ENCODE data around the gene QRICH1.

Gene QRICH1

DNA sequence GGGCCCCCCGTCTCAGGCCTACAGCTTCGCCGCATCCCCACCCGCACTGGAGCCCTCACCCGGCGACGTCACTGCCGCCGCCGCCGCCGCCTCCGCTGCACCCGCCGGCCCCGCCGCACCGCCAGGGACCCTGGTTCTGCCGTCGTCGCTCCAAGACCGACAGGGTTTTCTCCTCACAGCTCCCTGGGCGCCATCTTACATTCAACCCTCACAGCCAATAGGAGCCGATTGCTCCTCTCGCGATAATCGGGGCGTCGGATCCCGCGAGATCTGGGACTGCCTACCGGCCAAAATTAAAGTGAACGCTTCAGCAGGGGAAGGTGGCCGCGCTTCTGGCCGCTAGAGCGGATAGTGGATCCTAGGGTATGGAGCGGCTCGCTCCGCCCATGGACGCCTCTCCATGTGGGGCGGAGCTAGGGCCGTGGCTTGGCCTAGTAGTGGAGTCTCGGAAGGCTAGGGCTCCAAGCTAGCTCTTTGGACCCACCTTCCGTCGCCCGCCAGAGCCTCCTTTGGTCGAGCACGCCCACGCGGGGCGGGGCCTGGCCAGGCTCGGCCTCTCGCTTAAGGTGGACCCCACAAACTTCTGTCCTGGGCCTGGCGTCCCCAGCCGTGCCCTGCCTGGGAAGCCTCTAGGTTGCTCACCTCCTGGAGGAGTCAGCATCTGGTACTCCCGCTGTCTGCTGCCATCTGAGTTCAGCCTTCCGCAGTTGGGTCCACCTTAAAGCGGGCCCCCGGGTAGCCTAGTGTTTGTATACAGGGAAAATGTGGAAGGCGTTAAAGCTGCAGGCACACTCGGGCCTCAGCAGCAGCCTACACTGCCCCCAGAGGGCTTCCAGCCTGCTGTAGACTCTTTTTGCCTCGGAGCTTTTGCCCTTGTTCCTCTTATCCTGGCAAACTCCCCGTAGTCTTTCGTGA, at the start of gene QRICH1:
QRICH1 (minus strand) TSS at position 219 of the 915 bp plus-strand sequence. CDS start 17,054 bp downstream, outside the sequence.
- peak; percentile 92 for DNase-seq (ENCODE audit: low read depth)

DNA sequence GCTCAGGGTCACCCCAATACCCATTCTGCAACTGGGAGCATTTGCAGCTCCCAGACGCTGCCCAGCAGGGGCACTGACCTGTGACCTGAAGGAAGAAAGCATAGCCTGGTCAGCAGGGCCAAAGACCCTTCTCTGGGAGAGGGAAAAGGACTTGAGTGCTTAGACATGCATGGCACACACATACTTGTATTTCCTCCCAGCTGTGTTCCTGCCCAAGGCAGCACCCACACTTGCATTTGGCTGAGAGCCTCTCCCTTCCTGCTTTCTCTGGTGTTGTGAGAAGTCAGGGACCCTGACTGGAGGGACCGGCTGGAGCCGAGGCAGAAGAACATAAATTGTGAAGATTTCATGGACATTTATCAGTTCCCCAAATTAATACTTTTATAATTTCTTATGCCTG, 46.2 kb upstream of the QRICH1 start:
- no peak for DNase-seq (ENCODE audit: low read depth)

DNA sequence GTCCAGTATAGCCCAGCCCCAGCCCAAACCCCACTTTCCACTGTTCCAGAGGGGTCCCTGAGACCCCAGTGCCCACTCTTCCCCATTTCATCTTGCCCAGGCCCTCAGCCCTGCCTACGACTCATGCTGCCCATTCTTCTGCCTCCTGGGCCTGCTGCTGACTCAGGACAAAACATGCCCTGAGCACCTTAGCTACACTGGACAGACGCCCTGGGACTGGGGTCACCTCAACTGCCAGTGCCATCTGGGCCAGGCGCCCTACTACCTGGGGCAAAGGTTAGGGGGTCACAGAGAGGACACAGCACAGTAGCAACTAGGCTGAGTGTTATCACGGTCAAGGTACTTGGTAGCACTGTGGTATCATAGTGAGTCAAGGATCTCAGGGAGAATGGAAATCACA, 41.6 kb upstream of the QRICH1 start:
- DNase-seq (ENCODE audit: low read depth) = no peak

DNA sequence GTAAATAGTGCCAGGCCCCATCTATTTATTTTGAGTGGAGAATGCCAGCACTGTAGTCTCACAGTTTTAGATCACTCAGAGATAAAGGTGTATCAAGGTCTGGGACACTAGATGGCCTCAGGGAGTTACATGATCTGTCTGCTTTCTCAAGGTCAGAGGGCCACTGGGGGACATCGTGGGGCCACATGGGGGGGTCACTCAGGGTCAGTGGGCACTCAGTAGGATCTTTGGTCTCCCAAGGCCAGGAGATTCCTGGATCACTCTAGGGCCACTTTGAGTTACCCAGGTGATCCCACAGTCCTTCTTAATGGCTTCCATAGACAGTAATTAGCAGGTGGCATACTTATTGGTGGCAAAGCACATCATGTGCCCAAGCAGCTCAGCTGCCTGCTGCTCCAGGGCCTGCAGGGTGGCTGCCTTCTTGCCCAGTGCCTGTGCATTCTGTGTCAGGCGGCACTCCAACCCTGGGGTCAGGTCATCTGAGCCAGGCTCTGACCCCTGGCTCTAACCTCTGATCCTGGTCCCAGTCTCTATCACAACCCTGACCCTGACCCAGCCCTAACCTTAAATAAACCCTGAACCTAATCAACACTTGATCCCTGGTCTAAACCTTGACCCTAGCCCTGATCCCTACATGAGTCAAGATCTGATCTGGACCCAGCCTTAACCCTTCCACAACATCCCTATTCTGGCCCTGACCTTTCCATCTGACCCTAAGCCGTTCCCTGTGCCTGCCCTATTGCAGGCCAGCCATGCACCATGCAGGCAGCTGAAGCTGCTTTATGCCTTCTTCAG, 40.8 kb upstream of the QRICH1 start:
- no peak for DNase-seq (ENCODE audit: low read depth)

DNA sequence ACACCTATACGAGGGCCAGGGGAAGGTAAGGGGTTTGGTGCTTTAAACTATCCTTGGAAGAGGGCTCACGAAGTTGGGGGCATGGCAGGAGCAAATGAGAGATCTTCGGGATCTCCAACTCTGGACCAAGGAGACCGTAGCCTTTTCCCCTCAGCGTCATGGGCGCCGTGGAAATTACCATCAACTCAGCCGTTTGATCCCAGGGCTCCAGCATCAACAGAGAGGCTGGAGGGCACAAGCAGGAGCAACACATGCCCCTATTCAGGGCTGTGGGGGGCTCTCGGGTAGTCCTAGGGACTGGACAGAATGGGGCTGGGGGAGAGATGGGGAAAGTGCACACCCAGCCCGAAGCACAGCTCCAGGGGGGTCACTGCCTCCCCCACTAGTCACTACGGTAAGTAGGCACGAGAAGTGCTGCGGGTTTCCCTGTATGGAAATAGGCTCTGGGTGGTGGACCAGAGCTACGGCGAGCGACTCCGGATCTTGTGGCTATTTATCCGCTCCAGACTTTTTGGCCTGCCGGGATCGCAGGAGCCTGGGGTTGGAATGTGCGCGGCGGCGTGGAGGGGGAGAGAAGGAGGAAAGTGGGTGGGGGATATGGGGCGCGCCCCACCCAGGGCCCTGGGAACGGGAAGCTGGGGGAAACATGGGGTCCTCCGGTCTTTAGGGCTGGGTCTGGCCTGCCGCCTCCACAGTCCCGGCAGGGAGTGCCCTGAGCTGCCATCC, 39.5 kb upstream of the QRICH1 start:
- DNase-seq (ENCODE audit: low read depth) = no peak

- no peak for DNase-seq (ENCODE audit: low read depth)
Measured at GRCh38 chr3:49132437-49133225, 38.8 kb upstream of the QRICH1 start, which contains the start of gene LAMB2. LAMB2 (minus strand) TSS chr3:49133050; CDS start chr3:49132867, 183 bp downstream.

DNA sequence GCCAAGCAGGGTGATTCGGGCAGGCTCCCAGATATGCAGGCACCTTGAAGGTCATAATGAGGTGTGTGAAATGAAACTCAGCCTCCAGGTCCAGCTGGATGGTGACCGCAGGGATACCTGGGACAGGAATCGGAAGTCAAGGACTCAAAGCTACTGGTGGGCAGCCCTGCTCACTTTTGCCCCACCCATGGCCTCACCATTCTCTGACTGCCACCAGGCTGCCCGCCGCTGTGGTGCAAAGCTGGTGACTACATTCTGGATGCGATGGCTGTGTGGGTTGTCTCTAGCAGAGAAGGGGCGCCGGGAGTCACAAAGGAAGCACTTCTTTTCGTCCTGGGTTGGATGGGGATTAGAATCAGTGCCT, 38.2 kb upstream of the QRICH1 start:
- DNase-seq (ENCODE audit: low read depth) = no peak

DNA sequence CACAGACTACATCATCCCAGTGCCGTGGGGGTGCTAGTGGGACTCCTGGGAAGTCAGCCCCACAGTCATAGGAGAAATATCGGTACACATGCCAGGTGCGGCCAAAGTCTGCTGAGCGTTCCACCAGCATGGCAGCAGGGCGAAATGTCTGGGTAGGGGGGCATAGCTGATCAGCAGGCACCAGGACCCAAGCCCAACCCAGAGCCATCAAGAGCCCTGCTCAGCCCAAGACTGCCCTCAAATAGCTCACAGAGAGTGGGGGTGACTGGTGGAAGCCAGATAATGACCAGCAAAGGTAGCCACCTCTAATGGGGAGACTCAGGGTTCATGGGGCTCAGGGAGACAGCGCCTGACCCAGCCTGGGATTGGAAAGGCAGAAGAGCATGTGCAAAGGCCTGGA, 37.7 kb upstream of the QRICH1 start:
- DNase-seq (ENCODE audit: low read depth) = no peak

- no peak for DNase-seq (ENCODE audit: low read depth)
Measured at GRCh38 chr3:49131040-49131439, 37.2 kb upstream of the QRICH1 start.

DNA sequence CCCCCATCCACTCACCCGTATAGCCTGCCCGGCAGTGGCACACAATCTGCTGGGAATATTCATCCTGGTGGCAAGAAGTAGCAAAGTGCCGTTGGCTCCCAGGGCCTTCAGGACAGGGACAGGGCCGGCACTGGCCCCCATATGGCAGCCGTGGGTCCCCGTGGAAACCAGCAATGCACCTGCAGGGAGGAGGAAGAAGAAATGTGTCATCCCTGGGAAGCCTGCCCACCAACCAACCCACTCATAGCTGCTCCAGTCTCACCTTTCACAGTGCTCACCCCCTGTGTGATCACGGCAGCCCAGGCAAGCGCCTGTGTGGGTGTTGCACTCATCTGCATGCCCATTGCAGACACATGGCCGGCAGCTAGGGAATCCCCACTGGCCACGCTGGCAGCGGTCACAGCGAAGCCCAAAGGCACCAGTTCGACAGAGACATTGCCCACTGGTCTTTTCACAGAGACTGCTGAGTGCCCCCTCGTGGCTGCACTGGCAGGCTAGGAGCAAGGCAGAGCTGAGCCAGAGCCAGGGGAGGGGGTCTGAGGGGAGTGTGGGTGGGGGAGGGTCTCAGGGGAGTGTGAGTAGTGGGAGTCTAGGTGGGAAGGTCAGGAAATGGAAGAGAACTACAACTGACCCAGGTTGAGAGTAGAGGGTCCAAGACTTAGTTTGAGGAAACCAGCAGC, 31.3 kb upstream of the QRICH1 start:
- no peak for DNase-seq (ENCODE audit: low read depth)

- DNase-seq (ENCODE audit: low read depth) = no peak
Measured at GRCh38 chr3:49124203-49124602, 30.3 kb upstream of the QRICH1 start.

DNA sequence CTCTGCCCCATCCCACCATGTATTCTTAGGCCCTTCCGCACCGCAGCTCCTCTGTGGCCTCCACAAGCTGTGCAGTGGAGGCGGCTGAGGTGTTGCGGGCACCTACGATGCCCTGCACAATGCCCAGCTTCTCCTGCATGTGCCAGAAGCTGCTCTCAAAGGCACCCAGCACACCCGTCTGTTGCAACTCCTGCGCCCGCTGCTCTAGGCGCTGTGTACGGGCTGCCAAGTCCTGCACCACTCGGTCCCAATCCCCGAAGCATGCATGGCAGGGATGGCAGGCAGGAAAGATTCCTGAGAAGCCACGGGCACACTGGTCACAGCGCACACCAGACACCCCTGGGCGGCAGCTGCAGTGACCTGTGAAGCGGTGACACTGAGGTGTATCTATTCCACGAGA, 29.8 kb upstream of the QRICH1 start:
- DNase-seq (ENCODE audit: low read depth) = no peak

DNA sequence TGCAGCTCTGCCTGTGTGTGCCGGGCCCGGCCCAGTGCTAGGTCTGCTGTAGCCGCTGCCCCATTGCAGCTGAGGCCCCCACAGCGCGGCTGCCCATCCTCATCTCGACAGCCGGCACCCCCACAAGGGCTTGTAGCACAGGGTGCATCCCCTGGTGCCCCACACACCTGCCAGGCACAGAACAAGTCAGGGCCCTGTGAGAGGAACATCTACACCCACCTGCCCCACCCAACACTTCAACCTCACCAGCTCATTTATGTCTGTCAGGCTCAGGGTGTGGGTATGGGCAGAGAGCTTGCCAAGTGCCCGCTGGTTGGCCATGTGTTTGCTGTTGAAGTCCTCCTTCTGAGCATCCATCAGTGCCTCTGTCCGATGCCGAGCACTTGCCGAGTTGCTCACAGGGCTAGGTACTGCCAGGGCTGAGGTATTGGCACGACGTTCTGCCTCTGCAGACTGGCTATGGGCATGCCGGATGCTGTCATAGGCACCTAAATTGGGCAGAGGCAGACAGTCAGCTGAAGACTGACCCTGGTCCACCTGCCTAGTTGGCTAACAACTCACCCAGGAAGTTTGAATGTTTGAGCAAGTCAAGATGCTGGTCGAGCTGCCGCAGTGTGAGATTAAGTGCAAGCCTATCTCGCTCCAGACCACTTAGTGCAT, 29.1 kb upstream of the QRICH1 start:
- DNase-seq (ENCODE audit: low read depth) = no peak

DNA sequence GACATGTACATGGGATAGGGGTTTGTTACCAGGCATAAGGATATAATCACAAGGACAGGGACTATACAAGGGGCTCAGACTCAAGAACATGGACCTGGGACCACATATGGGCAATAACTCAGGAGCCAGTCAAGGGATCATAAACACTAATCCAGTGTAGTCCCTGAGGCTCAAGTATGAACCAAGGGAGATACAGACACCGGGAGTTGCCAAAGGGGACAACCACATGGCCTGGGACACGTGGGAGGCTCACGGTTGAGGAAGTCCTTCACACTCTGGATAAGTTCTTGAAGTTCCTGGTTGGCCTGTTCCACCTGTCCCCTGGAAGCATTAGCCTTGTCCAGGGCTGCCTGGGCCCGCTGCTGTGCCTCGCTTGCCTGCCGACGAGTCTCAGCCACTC, 28.6 kb upstream of the QRICH1 start:
- no peak for DNase-seq (ENCODE audit: low read depth)

DNA sequence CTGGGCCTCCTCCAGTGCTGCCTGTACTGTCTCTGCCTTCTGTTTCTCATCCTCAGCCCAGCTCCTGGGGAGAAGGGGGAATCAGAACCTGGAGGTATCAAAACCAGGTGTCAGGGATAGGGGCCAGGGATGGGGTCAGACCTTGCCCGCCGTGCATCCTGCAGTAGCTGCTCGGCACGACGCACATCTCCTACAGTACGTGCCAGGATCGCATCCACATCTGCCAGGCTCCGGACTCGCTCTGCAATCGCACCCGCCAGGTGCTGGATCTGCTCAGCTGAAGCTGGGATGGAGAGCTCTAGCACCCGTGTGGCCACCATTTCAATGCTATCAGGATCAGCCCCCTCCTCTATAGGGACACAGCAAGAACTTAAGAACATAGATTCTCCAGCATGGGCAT, 28.2 kb upstream of the QRICH1 start:
- no peak for DNase-seq (ENCODE audit: low read depth)

- no peak for DNase-seq (ENCODE audit: low read depth)
Measured at GRCh38 chr3:49121132-49121736, 27.4 kb upstream of the QRICH1 start.

- peak; percentile 91 for DNase-seq (ENCODE audit: low read depth)
Measured at GRCh38 chr3:49120438-49121131, 26.7 kb upstream of the QRICH1 start, which contains the start of gene USP19. USP19 (minus strand) TSS chr3:49120823; CDS start chr3:49119145, 1,678 bp downstream.

- no peak for DNase-seq (ENCODE audit: low read depth)
Measured at GRCh38 chr3:49120096-49120437, 26.2 kb upstream of the QRICH1 start.

- DNase-seq (ENCODE audit: low read depth) = no peak
Measured at GRCh38 chr3:49119439-49119838, 25.6 kb upstream of the QRICH1 start.
